Measurements from ENCODE around the gene RINL. TPM values are rescaled to one million over a fixed set of nuclear protein-coding genes. Genes with fewer than 3 reads are reported as not detected.
"Not testable (repeated sequence)": the region's sequence is repeated elsewhere in the genome, so short reads cannot be mapped to it uniquely, and the experiment has no call there.

The RINL gene
- polyA plus RNA-seq, 3 donors: 7.2 to 19.3 (median 13.5) TPM

- 94 to 96% (median 96%) methylated on average over 17 to 19 of the region's 19 CpGs for WGBS, 3 donors
- H3K27ac ChIP-seq (ENCODE audit: low read depth, low read length): no peak overlapping the region
Measured at GRCh38 chr19:38880882-38881609, 3.0 kb upstream of the RINL start.

GRCh38 chr19:38880076-38880881, 2.2 kb upstream of the RINL start:
- 93 to 96% (median 96%) methylated on average over 17 to 19 of the region's 19 CpGs for WGBS, 3 donors

GRCh38 chr19:38879400-38879751, 1.3 kb upstream of the RINL start:
- no peak overlapping the region for H3K27ac ChIP-seq (ENCODE audit: low read depth, low read length)
- WGBS, 3 donors: 78 to 95% (median 88%) methylated on average over 8 to 11 of the region's 11 CpGs

More at GRCh38 chr19:38880076-38880881, 2.2 kb upstream of the RINL start:
- no peak overlapping the region for H3K27ac ChIP-seq (ENCODE audit: low read depth, low read length)

DNA sequence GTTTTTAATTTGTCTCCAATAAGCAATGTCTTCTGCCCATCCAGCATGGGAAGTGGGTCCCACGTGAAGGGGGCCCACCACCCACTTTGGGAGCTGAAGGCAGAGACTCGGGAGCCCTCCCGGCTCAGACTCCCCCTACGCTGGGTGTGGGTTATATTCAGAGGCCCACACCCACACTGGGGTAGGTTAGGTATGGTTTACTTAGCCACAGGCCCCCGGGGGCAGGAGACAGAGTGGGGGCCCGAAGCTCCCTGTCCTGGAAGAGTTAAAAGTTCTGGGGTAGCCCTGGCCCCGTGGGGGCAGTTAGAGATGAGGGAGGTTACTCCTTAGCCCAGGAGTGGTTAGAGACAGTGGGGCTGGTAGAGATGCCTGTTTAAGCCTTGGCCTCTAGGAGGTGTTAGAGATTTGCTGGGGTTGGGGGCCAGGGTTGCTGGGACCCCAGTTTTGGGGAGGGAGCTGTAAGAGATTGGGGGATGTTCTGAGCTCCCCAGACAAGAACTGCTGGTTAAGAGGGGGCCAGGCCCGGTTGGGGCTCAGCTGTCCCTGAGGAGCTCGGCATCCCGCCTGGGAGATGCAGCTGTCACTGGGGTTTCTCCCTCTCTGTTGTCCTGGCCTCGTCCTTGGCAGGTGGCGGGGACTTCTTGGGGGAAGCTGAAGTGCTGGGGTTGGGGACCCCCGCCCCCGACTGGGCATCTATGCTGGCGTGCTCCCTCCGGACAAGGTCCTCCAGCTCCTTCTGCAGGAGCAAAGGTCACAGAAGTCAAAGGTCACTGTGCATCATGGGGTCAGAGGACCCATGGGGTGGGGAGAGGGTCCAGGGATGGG, 712 bp upstream of the RINL start:
- WGBS, 3 donors: 71 to 83% (median 73%) methylated on average over 16 of the region's 16 CpGs
- H3K27ac ChIP-seq (ENCODE audit: low read depth, low read length): no peak overlapping the region

DNA sequence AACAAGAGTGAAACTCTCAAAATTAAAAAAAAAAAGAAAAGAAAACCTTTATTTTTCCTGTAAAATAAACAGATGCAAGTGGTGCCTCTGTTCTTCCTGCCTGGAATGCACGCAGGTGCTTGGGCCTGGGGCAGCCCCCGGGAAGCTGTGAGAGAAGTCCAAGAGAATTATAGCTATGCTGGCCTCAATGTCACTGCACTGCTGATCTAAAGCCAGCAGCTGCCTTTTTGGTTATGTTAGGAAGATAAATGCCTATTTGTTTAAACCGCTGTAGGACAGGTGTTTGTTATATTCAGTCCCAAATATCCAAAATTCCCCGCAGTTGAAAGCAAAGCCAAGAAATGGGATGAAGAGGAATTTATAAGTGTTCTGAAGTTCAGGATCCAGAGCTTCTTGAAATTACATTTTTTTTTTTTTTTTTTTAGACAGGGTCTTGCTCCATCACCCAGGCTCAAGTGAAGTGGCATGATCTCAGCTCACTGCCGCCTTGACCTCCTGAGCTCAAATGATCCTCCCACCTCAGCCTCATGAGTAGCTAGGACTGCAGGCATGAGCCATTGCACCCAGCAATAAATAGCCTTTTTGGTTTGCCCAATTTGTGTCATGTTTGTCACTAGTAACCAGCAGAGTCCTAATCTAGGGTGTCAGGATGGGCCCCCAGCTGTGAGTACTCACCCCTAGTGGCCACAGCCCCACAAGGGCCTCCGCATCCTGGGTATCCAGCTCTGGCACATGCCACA, 2.2 kb downstream of the RINL start:
- H3K27ac ChIP-seq (ENCODE audit: low read depth, low read length): no peak overlapping the region
- WGBS, 3 donors: 77 to 87% (median 78%) methylated on average over 6 of the region's 6 CpGs

GRCh38 chr19:38873400-38873799, 4.7 kb downstream of the RINL start:
- 87 to 90% (median 89%) methylated on average over 10 of the region's 10 CpGs for WGBS, 3 donors
- H3K27ac ChIP-seq (ENCODE audit: low read depth, low read length): not testable (repeated sequence)

- 80 to 93% (median 81%) methylated on average over 19 of the region's 19 CpGs for WGBS, 3 donors
- no peak overlapping the region for H3K27ac ChIP-seq (ENCODE audit: low read depth, low read length)
Measured at GRCh38 chr19:38870612-38871011, 7.5 kb downstream of the RINL start.

DNA sequence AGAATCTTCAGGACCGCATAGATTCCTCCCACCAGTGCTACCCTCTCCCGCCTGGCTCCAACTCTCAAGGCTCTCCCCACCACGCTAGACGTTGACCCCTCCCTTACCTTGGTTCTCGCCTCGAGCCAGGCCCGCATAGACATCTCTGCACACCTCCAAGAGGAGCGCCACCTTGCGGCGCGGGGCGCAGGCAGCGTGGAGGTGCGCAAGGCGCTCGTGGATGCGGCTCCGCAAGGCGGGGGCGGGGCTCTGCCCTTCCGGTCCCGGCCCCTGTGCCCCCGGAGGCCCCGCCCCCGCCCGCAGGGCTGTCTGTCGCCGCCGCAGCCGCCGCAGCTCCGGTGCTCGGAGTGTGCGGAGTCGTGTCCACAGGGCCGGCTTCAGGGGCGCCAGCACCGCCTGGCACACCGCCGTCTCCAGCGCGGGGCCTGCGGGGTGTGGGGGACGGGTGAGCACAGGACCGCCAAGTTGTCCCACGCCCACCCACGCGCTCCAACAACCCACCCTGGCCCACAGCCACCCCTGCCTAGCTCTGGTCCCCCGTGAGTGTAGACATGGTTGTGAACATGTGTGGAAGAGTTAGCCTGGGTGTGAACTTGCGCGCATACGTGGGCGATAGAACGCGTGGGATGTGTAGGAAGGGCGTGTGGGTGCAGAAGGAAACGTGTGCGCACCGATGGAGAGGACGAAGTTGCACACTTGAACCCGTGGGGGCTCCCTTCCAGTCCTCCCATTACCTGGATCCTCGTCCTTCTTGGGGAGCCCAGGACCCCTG, 8.1 kb downstream of the RINL start:
- H3K27ac ChIP-seq (ENCODE audit: low read depth, low read length): no peak overlapping the region
- 16 to 18% (median 17%) methylated on average over 60 to 62 of the region's 62 CpGs for WGBS, 3 donors

DNA sequence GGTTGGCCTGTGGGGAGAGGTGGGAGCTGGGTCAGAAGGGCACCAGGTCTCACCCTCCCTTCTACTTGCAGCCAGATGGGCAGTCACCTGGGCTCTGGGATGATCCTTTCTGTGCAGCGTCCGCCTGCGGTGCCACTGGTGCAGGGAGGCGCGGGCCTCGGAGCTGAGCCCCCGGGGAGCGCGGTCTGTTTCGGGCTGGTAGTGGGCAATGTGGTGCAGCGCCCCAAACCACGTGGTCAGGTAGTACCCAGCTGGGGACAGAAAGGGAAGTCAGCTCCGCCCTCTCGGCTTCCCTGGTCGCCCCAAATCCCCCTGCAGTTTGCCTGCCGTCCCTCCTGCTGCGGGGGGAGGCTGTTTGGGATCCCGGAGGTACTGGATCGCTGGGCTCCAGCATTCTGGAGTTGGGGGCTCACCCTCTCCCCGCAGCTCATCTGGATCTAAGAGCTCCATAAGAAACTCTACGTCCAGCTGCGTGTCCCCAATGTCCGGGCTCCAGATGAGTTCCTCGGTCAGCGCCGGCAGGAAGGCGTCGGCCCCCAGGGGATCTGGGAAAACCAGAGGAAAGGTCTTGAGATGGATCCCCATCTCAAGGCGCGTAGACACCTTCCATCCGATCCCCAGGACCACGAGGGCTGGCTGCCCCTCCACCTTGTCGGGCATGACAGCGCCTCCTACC, 8.8 kb downstream of the RINL start:
- H3K27ac ChIP-seq (ENCODE audit: low read depth, low read length): no peak overlapping the region
- WGBS, 3 donors: 7 to 13% (median 11%) methylated on average over 33 to 34 of the region's 34 CpGs

DNA sequence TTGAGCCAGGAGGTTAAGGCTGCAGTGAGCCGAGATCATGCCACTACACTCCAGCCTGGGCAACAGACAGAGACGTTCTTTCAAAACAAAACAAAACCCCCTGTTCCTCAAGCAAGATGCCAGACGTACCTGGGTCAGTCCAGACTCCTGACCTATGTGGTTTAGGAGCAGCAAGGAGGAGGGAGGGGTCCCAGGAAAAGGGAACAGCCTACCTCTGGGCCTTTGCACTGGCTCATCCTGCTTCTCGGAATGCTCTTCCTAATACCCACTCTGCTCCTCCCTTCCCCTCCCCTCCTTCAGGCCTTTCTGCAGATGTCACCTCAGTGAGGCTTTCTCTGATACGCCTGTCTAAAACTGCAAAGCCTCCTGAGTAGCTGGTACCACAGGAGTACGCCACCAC, 9.5 kb downstream of the RINL start:
- no peak overlapping the region for H3K27ac ChIP-seq (ENCODE audit: low read depth, low read length)
- WGBS, 3 donors: 89 to 92% (median 91%) methylated on average over 6 of the region's 6 CpGs

GRCh38 chr19:38867171-38867780, 10.8 kb downstream of the RINL start:
- H3K27ac ChIP-seq (ENCODE audit: low read depth, low read length): no peak overlapping the region
- WGBS, 3 donors: 87 to 91% (median 87%) methylated on average over 10 of the region's 10 CpGs

DNA sequence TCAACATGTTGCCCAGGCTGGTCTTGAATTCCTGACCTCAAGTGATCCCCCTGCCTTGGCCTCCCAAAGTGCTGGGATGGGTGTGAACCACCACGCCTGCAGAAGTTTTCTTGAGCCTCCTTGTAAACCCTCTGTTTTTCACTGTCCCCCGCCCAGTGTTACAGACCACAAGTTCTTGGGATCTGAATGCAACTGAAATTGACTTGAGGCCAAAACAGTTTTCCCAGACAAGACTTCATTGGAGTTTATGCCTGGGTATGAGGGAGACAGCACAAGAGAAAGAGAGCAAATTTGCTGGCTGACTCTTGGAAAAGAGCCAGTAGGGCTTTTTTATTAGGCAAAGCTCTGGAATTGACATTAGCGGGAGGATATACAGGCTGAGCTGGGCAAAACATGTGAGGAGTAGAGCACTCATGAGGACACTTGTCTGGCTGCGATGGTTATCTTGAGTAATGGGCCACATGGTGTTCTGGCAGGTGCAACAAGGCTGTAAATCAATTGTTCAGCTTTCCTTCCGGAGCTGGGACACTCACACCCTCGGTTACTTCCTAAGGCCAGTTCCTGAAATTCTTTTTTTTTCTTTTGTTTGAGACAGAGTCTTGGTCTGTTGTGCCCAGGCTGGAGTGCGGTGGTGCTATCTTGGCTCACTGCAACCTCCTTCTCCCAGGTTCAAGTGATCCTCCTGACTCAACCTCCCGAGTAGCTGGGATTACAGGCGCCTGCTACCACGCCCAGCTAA, 15.6 kb downstream of the RINL start:
- no peak overlapping the region for H3K27ac ChIP-seq (ENCODE audit: low read depth, low read length)
- 27 to 47% (median 32%) methylated on average over 10 of the region's 10 CpGs for WGBS, 3 donors

- no peak overlapping the region for H3K27ac ChIP-seq (ENCODE audit: low read depth, low read length)
- WGBS, 3 donors: 91 to 98% (median 95%) methylated on average over 3 of the region's 3 CpGs
Measured at GRCh38 chr19:38861368-38861767, 16.7 kb downstream of the RINL start.

DNA sequence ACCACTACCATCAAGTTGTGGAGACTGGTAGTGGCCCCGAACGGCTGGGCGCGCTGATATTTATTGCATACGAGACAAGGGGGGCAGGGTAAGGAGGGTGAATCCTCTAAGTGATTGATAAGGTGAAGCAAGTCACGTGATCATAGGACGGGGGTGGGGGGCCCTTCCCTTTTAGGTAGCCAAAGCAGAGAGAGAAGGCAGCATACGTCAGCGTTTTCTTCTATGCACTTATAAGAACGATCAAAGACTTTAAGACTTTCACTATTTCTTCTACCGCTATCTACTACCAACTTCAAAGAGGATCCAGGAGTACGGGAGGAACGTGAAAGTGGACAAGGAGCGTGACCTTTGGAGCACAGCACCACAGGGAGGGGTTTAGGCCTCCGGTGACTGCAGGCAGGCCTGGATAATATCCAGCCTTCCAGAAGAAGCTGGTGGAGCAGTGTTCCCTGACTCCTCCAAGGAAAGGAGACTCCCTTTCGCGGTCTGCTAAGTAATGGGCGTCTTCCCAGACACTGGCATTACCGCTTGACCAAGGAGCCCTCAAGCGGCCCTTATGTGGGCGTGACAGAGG, 18.4 kb downstream of the RINL start:
- not testable (repeated sequence) for H3K27ac ChIP-seq (ENCODE audit: low read depth, low read length)
- 64 to 66% (median 66%) methylated on average over 21 of the region's 21 CpGs for WGBS, 3 donors

DNA sequence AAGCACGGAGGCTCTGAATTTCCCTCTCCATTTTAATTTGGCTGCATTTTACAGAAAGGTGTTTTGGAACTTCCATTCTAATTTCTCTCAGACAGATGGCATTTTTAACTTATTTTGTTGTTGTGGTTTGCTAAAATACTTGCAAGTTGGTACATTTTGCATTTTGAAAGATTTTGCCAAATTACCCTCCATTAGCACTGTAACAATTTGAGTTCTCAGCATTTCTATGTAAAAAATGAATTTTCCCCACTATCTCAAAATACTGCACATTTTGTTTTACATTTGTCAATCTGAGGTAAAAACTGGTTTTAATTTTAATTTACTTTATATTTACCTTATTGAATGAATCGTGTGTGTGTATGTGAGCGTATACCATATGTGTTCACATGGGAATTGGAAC, 21.3 kb downstream of the RINL start:
- WGBS, 3 donors: 70 to 89% (median 77%) methylated on average over 3 of the region's 3 CpGs
- no peak overlapping the region for H3K27ac ChIP-seq (ENCODE audit: low read depth, low read length)

GRCh38 chr19:38855751-38856150, 22.3 kb downstream of the RINL start:
- H3K27ac ChIP-seq (ENCODE audit: low read depth, low read length): not testable (repeated sequence)
- WGBS, 3 donors: 86 to 98% (median 93%) methylated on average over 8 to 27 of the region's 37 CpGs

All from adipose tissue (tissue), 3 donors.